Activated CD4-positive, alpha-beta memory T cell treated with anti-CD3 and anti-CD28 coated beads for 36 hours (primary cell): ENCODE data around the gene MYOF. TPM values are rescaled to one million over a fixed set of nuclear protein-coding genes. Genes with fewer than 3 reads are reported as not detected.
"Not testable (repeated sequence)": the region's sequence is repeated elsewhere in the genome, so short reads cannot be mapped to it uniquely, and the experiment has no call there.

Experiments
- CTCF ChIA-PET: fragments of 350-600 bp; sonication (Branson Sonifier 250); formaldehyde crosslinking; loops from one replicate; lab custom pipeline; 2021; ENCODE audit warnings: antibody characterized with exemption, inconsistent platforms; lab: Charles Lee
- POLR2A ChIA-PET: fragments of 350-600 bp; sonication (Branson Sonifier 250); formaldehyde crosslinking; loops from one replicate; lab custom pipeline; 2021; ENCODE audit warnings: antibody characterized with exemption; lab: Charles Lee
- DNase-seq: peaks from one replicate; pipeline ENCODE4 v3.0.0-alpha.2; 2020
- H3K27ac Mint-ChIP-seq: one replicate; pipeline ENCODE4 v1.8.0; 2021; ENCODE audit warnings: mixed read lengths
- H3K27me3 Mint-ChIP-seq: one replicate; pipeline ENCODE4 v1.8.0; 2021; ENCODE audit warnings: mixed read lengths
- H3K36me3 Mint-ChIP-seq: one replicate; pipeline ENCODE4 v1.8.0; 2021; ENCODE audit warnings: mixed read lengths
- H3K4me1 Mint-ChIP-seq: one replicate; pipeline ENCODE4 v1.8.0; 2021; ENCODE audit warnings: low read depth, mixed read lengths
- H3K4me3 Mint-ChIP-seq: one replicate; pipeline ENCODE4 v1.8.0; 2021; ENCODE audit warnings: mild to moderate bottlenecking, mixed read lengths
- H3K9me3 Mint-ChIP-seq: one replicate; pipeline ENCODE4 v1.8.0; 2021; ENCODE audit warnings: mixed read lengths
- intact Hi-C: fragments of 100-400 bp; cut with micrococcal nuclease; formaldehyde crosslinking; loops from one replicate; pipeline ENCODE4 v1.15.1; 2023
- total RNA-seq, 2 experiments: library from RNA; stranded (reverse); gene quantifications; one replicate each; pipeline ENCODE4 v1.2.3, GENCODE V29; 2021

MYOF gene
- total RNA-seq, 2 experiments from 2014 or later = 49.3 to 49.7 TPM

DNA sequence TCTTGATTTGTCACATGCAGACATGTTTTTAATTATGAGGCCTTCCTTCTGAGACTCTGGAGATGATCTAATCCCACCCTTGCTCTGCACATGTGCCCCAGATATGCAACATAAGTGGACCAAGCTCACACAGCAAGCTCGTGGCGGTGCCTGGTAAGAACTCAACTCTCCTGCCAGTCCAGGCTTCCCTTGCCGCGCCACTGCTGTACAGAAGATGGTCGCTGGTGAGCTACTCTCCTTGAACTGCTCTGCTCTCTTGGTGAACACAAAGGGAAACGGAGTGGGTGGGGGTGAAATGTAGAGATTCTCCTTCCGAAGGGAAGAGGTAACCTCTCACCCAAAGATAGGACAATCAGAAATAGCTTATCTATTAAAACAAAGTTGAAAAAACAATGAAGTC, 25.7 kb downstream of the MYOF start:
- peaks cover 22% of the 10 kb centered on the region for H3K36me3 Mint-ChIP-seq
- intact Hi-C loops = no loop called here
- ChIA-PET CTCF (interaction anchor here (1.0 to 1.2 kb wide), 2 partner anchors 10 to 80 kb away, joined by 4 to 5 read pairs; no protein-coding TSS in a partner anchor), POLR2A (no interaction called here)
- H3K27me3 Mint-ChIP-seq = no peaks in the 10 kb centered on the region
- H3K9me3 Mint-ChIP-seq = no peaks in the 10 kb centered on the region
- DNase-seq = no peak
- H3K4me1 Mint-ChIP-seq = peaks cover 24% of the 10 kb centered on the region
- no peak overlapping the region for H3K27ac Mint-ChIP-seq
- no peak overlapping the region for H3K4me3 Mint-ChIP-seq

DNA sequence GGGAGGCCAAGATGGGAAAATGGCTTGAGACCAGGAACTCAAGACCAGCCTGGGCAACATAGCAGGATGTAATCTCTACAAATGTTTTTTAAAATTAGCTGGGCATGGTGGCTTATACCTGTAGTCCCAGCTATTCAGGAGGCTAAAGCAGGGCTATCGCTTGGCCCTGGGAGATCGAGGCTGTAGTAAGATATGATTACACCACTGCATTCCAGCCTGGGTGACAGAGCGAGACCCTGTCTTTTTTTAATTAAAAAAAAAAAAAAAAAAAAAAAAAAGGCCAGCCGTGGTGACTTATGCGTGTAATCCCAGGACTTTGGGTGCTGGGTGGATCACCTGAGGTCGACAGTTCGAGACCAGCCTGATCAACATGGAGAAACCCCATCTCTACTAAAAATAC, 27.4 kb downstream of the MYOF start:
- no peak overlapping the region for H3K4me3 Mint-ChIP-seq
- H3K4me1 Mint-ChIP-seq = peaks cover 21% of the 10 kb centered on the region
- no peak for DNase-seq
- peaks cover 22% of the 10 kb centered on the region for H3K36me3 Mint-ChIP-seq
- CTCF ChIA-PET = interaction anchor here (1.1 kb wide), 1 partner anchor 78 kb away, joined by 3 read pairs; no protein-coding TSS in a partner anchor
- POLR2A ChIA-PET = no interaction called here
- no peaks in the 10 kb centered on the region for H3K27me3 Mint-ChIP-seq
- H3K27ac Mint-ChIP-seq = no peak overlapping the region
- H3K9me3 Mint-ChIP-seq = no peaks in the 10 kb centered on the region
- intact Hi-C loops = no loop called here

DNA sequence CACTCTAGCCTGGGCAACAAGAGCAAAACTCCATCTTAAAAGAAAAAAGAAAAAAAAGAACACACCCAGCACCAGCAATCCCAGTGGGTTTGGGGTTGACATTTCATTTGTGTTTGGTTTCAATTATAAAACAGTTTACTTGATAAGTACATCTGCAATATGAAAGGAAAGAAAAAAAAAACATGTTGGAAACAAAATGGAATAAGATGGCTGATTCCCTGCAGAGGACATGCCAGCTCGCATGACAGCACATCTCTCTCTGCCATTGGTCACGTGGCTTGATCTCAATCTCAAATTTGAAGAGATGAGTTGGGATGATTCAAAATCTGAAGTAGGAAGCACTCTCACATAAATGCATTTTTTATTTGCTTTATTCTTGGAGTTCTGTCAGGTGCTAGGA, 28.0 kb downstream of the MYOF start:
- Mint-ChIP-seq H3K4me3 (no peak overlapping the region), H3K36me3 (peaks cover 22% of the 10 kb centered on the region), H3K27me3 (no peaks in the 10 kb centered on the region), H3K4me1 (peaks cover 20% of the 10 kb centered on the region), H3K9me3 (no peaks in the 10 kb centered on the region), H3K27ac (no peak overlapping the region)
- POLR2A ChIA-PET = no interaction called here
- no peak for DNase-seq
- intact Hi-C loops = no loop called here
- CTCF ChIA-PET = no interaction called here

GRCh38 chr10:93452143-93452542, 30.0 kb downstream of the MYOF start:
- CTCF ChIA-PET = no interaction called here
- POLR2A ChIA-PET = no interaction called here
- Mint-ChIP-seq H3K4me1 (peaks cover 14% of the 10 kb centered on the region), H3K27ac (no peak overlapping the region), H3K4me3 (no peak overlapping the region), H3K9me3 (no peaks in the 10 kb centered on the region), H3K27me3 (no peaks in the 10 kb centered on the region), H3K36me3 (peaks cover 25% of the 10 kb centered on the region)
- intact Hi-C loops = no loop called here
- peak; percentile 67 for DNase-seq

DNA sequence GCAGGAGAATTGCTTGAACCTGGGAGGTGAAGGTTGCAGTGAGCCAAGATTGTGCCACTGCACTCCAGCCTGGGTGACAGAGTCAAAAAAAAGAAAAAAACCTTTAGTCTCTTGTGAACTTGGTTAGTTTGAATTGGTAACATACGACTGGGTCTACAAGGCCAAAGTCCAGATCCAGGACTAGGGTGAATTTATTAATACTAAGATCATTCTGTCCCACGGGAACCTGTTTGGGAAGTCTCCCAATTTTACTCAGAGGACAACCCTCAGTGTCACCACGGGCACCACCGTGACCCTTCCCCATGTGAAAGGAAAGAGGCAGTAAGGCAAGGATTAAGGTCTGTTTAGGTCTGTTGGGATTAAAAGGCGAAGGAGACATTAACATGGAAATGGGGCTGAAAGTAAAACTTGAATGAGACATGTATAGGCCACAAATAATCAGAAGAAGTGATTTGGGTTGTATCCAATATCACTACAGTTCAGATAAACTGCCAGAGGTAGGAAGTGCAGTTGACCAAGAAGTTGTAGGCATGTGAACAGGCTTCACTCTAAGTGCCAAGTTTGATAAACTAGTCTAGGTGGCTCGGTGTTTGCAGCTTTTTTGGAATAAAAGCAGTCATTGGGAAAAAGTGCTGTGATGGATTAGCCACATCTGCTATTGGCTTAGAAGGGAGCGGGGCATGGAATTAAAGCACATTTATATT, 30.7 kb downstream of the MYOF start:
- DNase-seq = no peak
- Mint-ChIP-seq H3K27ac (no peak overlapping the region), H3K27me3 (no peaks in the 10 kb centered on the region), H3K36me3 (peaks cover 21% of the 10 kb centered on the region), H3K9me3 (no peaks in the 10 kb centered on the region), H3K4me1 (peaks cover 14% of the 10 kb centered on the region), H3K4me3 (no peak overlapping the region)
- CTCF ChIA-PET = no interaction called here
- intact Hi-C loops = no loop called here
- POLR2A ChIA-PET = no interaction called here

GRCh38 chr10:93447970-93448369, 34.2 kb downstream of the MYOF start:
- Mint-ChIP-seq H3K36me3 (peaks cover 18% of the 10 kb centered on the region), H3K27ac (no peak overlapping the region), H3K4me1 (peaks cover 14% of the 10 kb centered on the region), H3K4me3 (no peak overlapping the region), H3K27me3 (no peaks in the 10 kb centered on the region), H3K9me3 (no peaks in the 10 kb centered on the region)
- no peak for DNase-seq
- CTCF ChIA-PET = interaction anchor here (1.3 kb wide), 1 partner anchor 72 kb away, joined by 6 read pairs; no protein-coding TSS in a partner anchor
- intact Hi-C loops = no loop called here
- POLR2A ChIA-PET = no interaction called here

- CTCF ChIA-PET = interaction anchor here (1.3 kb wide), 1 partner anchor 71 kb away, joined by 6 read pairs; no protein-coding TSS in a partner anchor
- no peak for DNase-seq
- H3K27me3 Mint-ChIP-seq = no peaks in the 10 kb centered on the region
- H3K9me3 Mint-ChIP-seq = no peaks in the 10 kb centered on the region
- no peak overlapping the region for H3K27ac Mint-ChIP-seq
- H3K4me3 Mint-ChIP-seq = no peak overlapping the region
- peaks cover 16% of the 10 kb centered on the region for H3K36me3 Mint-ChIP-seq
- POLR2A ChIA-PET = no interaction called here
- intact Hi-C loops = no loop called here
- peaks cover 8% of the 10 kb centered on the region for H3K4me1 Mint-ChIP-seq
These were observed 35.1 kb downstream of the MYOF start for GRCh38 chr10:93447019-93447418.

- Mint-ChIP-seq H3K27me3 (no peaks in the 10 kb centered on the region), H3K4me3 (no peak overlapping the region), H3K9me3 (no peaks in the 10 kb centered on the region), H3K36me3 (peaks cover 8% of the 10 kb centered on the region), H3K27ac (no peak overlapping the region), H3K4me1 (no peaks in the 10 kb centered on the region)
- ChIA-PET CTCF (interaction anchor here (0.7 kb wide), 1 partner anchor 11 kb away, joined by 4 read pairs; no protein-coding TSS in a partner anchor), POLR2A (no interaction called here)
- intact Hi-C loops = no loop called here
- no peak for DNase-seq
These were observed 36.0 kb downstream of the MYOF start for GRCh38 chr10:93445978-93446720.

DNA sequence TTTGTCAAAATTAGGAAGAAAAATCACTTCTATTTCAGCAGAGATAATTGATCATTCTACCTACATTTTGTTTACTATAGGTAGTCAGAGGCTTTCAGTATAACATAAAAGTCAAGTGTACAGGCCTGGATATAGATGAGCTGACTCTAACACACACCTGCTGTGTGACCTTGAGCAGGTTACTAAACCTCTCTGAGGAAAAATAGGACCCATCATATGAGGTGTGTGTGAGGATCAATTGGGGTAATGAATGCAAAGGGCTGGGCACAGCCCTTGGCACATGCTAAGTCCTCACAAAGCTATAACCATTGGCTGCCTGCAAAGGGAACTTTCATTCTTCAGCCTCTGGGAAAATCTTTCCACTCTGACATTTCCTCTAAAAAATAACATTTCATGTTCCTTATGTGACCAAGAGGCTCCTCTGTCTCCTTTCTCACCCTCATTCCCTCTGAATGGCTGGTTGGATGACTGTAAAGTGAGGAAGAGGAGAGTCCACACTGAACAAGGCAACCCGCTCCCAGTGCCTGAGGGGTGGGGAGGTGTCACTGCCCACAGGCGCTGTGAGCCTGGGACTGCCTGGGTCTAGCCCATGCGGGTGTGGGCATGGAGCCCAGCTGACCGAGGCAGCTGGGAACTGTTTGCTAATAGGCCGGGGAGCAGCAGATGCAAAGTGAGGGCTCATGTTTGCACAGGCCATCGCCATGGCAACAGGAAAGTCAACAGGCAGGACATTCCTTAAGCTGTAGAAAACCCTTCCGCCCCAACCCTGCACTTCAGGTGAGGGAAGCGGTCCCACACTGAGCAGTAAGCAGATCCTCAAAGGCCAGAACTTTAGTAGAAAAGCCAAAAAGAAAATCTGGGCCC, 36.8 kb downstream of the MYOF start:
- POLR2A ChIA-PET = no interaction called here

DNA sequence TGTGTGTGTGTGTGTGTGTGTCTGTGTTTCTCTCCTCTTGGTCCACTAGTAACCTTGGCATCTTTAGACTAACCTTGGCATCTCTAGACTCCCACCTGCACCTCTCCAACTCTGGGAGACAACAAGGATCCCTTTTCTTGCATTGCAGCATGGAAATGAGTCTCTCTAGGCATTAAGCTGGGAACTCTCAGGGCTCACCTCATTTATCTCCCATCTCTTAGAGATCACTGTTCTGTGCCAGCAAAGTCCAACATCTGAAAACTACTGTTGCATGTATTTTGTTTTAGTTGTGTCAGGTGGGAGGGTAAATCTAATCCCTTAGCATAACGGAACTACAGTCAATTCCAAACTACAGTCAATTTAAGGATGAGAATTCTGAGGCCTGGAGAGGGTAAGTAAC, 38.7 kb downstream of the MYOF start:
- Mint-ChIP-seq H3K4me3 (no peak overlapping the region), H3K9me3 (no peaks in the 10 kb centered on the region), H3K27ac (no peak overlapping the region), H3K4me1 (no peaks in the 10 kb centered on the region), H3K27me3 (no peaks in the 10 kb centered on the region), H3K36me3 (peaks cover 7% of the 10 kb centered on the region)
- intact Hi-C loops = no loop called here
- CTCF ChIA-PET = no interaction called here
- no peak for DNase-seq
- POLR2A ChIA-PET = no interaction called here

More for the DNA sequence above, 36.8 kb downstream of the MYOF start:
- H3K4me3 Mint-ChIP-seq = no peak overlapping the region
- CTCF ChIA-PET = interaction anchor here (0.9 to 1.1 kb wide), 2 partner anchors 37 to 329 kb away, joined by 4 to 6 read pairs; partner anchors contain the start of gene MYOF
- no peaks in the 10 kb centered on the region for H3K27me3 Mint-ChIP-seq
- DNase-seq = no peak
- peaks cover 8% of the 10 kb centered on the region for H3K36me3 Mint-ChIP-seq
- H3K27ac Mint-ChIP-seq = no peak overlapping the region
- intact Hi-C loops = no loop called here
- H3K9me3 Mint-ChIP-seq = no peaks in the 10 kb centered on the region
- no peaks in the 10 kb centered on the region for H3K4me1 Mint-ChIP-seq

DNA sequence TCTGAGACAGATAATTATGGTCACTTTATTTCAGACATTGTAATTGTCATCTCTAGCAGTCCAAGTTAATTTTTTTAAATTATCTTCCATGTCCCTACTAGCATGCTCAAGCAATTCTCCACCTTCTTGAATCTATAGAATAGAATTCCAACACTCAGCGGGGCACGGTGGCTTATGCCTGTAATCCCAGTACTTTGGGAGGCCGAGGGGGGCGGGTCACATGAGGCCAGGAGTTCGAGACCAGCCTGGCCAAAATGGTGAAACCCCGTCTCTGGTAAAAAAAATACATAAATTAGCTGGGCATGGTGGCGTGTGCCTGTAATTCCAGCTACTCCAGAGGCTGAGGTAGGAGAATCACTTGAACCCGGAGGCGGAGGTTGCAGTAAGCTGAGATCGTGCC, 39.4 kb downstream of the MYOF start:
- intact Hi-C loops, H3K27ac Mint-ChIP-seq, H3K36me3 Mint-ChIP-seq, H3K9me3 Mint-ChIP-seq, H3K27me3 Mint-ChIP-seq, DNase-seq, H3K4me3 Mint-ChIP-seq, H3K4me1 Mint-ChIP-seq, POLR2A ChIA-PET, CTCF ChIA-PET: not testable (repeated sequence)
